SJSA1 (cell line): ENCODE results near the gene OR8D4. TPM values are rescaled to one million over a fixed set of nuclear protein-coding genes. Genes with fewer than 3 reads are reported as not detected.
"Not testable (repeated sequence)": the region's sequence is repeated elsewhere in the genome, so short reads cannot be mapped to it uniquely, and the experiment has no call there.

ENCODE experiments used
- DNase-seq, 2 experiments: peaks; one replicate each; pipeline ENCODE4 v3.0.0-alpha.2; 2015 to 2020; ENCODE audit warnings: low spot score in 2 of 2, low read depth in 1 of 2
- H3K27ac ChIP-seq: fragments of 250-450 bp; sonication (Bioruptor Pico); 2 replicates; pipeline ENCODE4 v1.5.1; 2020; ENCODE audit warnings: mild to moderate bottlenecking, moderate library complexity
- H3K27me3 ChIP-seq: fragments of 250-450 bp; sonication (Bioruptor Pico); replicated peaks from 2 replicates; pipeline ENCODE4 v1.5.1; 2020; ENCODE audit warnings: mild to moderate bottlenecking, moderate library complexity
- H3K36me3 ChIP-seq: fragments of 250-450 bp; sonication (Bioruptor Pico); 2 replicates; pipeline ENCODE4 v1.5.1; 2020; ENCODE audit warnings: mild to moderate bottlenecking
- H3K4me1 ChIP-seq: fragments of 250-450 bp; sonication (Bioruptor Pico); replicated peaks from 2 replicates; pipeline ENCODE4 v1.6.1; 2021; ENCODE audit warnings: mild to moderate bottlenecking
- H3K4me3 ChIP-seq: fragments of 250-450 bp; sonication (Bioruptor Pico); 2 replicates; pipeline ENCODE4 v1.5.1; 2020; ENCODE audit warnings: mild to moderate bottlenecking
- H3K9me3 ChIP-seq: fragments of 250-450 bp; sonication (Bioruptor Pico); replicated peaks from 2 replicates; pipeline ENCODE4 v1.5.1; 2020; ENCODE audit warnings: mild to moderate bottlenecking
- total RNA-seq: library from RNA; depleted of rRNA; stranded (reverse); fragments of >200 nt; shearing (Covaris generic); gene quantifications from 2 replicates; pipeline ENCODE4 v1.2.3, GENCODE V29; 2014; rRNA removed

Gene OR8D4
- total RNA-seq: not detected in 2 replicates

DNA sequence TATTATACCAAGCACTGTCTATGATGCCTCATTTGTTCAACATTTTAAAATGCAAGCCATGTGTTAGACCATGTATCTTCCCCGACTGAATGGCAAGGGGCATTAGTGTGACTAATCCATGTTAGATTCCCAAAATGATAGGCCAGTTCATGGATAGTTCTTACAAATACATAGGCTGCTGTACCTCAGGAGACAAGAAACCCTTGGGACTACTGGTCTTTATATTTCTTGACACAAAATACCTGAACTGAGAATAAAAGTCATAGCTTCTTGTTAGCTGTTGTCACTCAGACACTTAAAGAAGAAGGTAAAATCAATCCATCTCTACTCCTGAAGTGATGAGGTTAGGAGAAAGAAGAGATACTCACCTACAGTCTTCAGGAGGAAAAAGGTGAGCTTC is at the start of gene OR8D4:
Gene OR8D4, plus strand, starts transcription at position 301 of the 400 bp plus-strand sequence. CDS start 4,265 bp downstream, outside the sequence.
- H3K4me1 ChIP-seq: no peaks in the 10 kb centered on the region
- no peaks in the 10 kb centered on the region for H3K9me3 ChIP-seq
- DNase-seq: no peak
- no peaks in the 10 kb centered on the region for H3K36me3 ChIP-seq
- no peak within 1 kb of the TSS for H3K4me3 ChIP-seq
- no peaks in the 10 kb centered on the region for H3K27me3 ChIP-seq
- H3K27ac ChIP-seq: no peak within 1 kb of the TSS

DNA sequence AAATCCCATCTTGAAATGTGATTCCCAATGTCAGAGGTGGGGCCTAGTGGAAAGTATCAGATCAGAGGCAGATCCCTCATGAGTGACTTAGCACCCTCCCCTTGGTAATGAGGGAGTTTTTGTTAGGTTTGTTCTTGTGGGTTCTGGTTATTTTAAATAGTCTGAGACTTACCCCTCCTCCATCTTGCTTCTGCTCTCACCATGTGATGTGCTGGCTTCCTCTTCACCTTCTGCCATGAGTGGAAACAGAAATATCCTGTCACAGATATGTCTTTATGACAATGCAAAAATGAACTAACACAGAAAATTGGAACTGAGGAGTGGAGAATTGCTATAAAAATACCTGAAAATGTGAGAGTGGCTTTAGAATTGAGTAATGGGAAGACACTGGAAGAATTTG is 49.6 kb upstream of the OR8D4 start:
- H3K4me3 ChIP-seq: no peak overlapping the region

DNA sequence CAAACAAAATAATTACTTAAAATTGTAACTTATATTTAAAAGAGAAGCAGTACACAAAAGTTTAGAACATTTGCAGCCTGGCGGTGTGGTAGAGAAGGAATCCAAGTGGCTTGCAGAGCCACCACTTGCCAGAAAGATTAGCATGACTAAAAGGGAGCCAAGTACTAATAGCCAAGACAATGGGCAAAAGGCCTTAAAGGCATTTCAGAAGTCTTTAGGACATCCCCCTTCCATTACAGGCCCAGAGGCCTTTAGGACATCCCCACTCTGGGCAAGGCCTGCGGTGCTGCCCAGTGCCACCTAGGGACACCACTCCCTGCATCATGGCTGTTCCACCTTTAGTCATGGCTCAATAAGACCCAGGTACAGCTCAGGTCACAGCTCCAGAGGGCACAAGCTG is 48.9 kb upstream of the OR8D4 start:
- H3K36me3 ChIP-seq: no peaks in the 10 kb centered on the region
- H3K4me1 ChIP-seq: no peaks in the 10 kb centered on the region
- DNase-seq: no peak
- no peaks in the 10 kb centered on the region for H3K27me3 ChIP-seq
- H3K27ac ChIP-seq: no peak overlapping the region
- no peaks in the 10 kb centered on the region for H3K9me3 ChIP-seq
- no peak overlapping the region for H3K4me3 ChIP-seq

More for the DNA sequence above, 49.6 kb upstream of the OR8D4 start:
- no peaks in the 10 kb centered on the region for H3K4me1 ChIP-seq
- H3K9me3 ChIP-seq: no peaks in the 10 kb centered on the region
- H3K27ac ChIP-seq: no peak overlapping the region
- no peak for DNase-seq
- no peaks in the 10 kb centered on the region for H3K27me3 ChIP-seq
- H3K36me3 ChIP-seq: no peaks in the 10 kb centered on the region

DNA sequence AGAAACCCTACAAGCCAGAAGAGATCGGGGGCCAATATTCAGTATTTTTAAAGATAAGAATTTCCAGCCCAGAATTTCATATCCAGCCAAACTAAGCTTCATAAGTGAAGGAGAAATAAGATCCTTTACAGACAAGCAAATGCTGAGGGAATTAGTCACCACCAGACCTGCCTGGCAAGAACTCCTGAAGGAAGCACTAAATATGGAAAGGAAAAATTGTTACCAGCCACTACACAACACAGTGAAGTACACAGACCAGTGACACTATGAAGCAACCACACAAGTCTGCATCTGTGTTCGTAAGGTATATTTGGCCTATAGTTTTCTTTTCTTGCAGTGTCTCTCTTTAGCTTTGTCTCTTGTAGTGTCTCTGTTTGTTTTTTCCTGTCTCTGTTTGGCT is 45.5 kb upstream of the OR8D4 start:
- no peak for DNase-seq
- Histone ChIP-seq H3K36me3 (no peaks in the 10 kb centered on the region), H3K4me3 (no peak overlapping the region), H3K9me3 (no peaks in the 10 kb centered on the region), H3K27ac (no peak overlapping the region), H3K27me3 (no peaks in the 10 kb centered on the region), H3K4me1 (no peaks in the 10 kb centered on the region)

DNA sequence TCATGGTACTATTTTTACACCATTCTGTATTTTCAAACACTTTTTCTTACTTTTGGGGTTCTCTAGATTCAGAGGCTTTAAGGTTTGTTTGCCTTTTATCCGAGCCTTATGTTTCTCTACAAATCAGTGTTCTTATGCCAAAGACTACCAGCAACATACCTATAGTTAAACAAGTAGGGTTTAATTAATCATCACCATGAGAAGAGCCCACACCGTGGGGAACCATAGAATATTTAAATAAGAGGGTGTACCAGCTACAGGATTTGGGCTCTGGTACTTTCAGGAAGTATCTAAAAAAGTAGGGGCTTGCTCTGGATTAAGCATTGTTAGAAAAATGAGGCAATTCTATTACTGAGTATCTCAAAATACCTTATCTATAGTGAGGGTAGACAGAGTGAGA is 42.2 kb upstream of the OR8D4 start:
- Histone ChIP-seq H3K27ac (no peak overlapping the region), H3K36me3 (no peaks in the 10 kb centered on the region), H3K4me3 (no peak overlapping the region), H3K9me3 (no peaks in the 10 kb centered on the region), H3K4me1 (no peaks in the 10 kb centered on the region), H3K27me3 (no peaks in the 10 kb centered on the region)
- no peak for DNase-seq

DNA sequence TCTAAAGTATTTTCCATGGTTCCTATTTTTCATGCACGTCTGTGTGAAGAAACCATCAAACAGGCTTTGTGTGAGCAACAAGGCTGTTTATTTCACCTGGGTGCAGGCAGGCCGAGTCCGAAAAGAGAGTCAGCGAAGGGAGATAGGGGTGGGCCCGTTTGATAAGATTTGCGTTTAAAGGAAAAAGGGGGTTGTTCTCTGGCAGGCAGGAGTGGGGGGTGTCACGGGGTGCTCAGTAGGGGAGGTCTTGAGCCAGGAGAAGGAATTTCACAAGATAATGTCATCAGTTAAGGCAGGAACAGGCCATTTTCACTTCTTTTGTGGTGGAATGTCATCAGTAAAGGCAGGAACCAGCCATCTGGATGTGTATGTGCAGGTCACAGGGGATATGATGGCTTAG is 36.7 kb upstream of the OR8D4 start:
- not testable (repeated sequence) for H3K36me3 ChIP-seq, H3K4me3 ChIP-seq, H3K4me1 ChIP-seq, H3K9me3 ChIP-seq, H3K27ac ChIP-seq, H3K27me3 ChIP-seq, DNase-seq

DNA sequence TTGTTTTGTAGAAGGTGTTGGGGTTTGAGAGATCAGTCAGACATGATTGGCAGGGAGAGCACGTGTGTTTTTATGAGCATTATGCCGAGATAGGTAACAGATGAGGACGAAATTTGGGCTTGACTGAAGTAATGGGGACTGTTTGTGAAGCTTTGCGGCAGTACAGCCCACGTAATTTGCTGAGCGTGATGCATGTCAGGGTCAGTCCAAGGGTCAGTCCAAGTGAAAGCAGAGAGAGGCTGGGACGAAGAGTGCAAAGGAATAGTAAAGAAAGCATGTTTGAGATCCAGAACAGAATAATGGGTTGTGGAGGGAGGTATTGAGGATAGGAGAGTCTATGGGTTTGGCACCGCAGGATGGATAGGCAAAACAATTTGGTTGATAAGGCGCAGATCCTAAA is 34.2 kb upstream of the OR8D4 start:
- H3K27ac ChIP-seq, H3K4me3 ChIP-seq, H3K9me3 ChIP-seq, H3K27me3 ChIP-seq, H3K36me3 ChIP-seq, H3K4me1 ChIP-seq, DNase-seq: not testable (repeated sequence)

DNA sequence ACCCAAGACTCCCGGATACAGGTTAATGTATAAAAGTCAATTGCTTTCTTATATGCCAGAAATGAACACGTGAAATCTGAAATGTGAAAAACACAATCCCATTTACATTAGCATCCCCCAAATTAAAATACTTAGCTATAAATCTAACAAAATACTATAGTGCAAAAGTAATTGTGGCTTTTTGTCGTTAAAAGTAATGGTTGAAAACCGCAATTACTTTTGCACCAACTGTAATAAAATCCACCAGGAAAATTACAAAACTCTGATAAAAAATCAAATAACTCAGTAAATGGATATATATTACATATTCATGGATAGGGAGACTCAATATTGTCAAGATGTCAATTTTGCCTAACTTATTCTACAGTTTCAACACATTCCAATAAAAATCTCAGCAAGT is 21.1 kb upstream of the OR8D4 start:
- H3K4me3 ChIP-seq: no peak overlapping the region
- DNase-seq: no peak
- no peaks in the 10 kb centered on the region for H3K9me3 ChIP-seq
- no peaks in the 10 kb centered on the region for H3K27me3 ChIP-seq
- H3K36me3 ChIP-seq: no peaks in the 10 kb centered on the region
- no peak overlapping the region for H3K27ac ChIP-seq
- no peaks in the 10 kb centered on the region for H3K4me1 ChIP-seq

DNA sequence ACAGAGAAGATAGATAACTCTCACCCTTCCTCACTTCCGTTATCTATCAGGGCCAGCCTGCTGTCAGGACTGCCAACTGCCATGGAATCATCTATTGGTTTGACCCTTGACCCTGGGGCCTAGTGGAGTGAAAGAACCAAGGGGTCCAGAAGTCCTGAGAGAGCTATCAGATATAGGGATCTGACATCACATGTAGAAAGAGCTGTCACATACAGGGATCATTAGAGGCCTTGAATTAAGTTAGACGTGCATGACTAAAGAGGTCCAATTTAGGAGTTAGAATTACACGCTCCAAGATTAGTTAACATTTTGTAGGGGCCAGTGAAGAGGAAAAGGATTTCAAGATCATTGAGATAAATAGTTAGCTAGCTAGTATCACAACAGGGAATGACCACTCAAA is 16.4 kb upstream of the OR8D4 start, which contains the start of gene TMEM225:
Gene TMEM225, minus strand, starts transcription at position 101 of the 400 bp plus-strand sequence. CDS start 245 bp downstream, outside the sequence.
- Histone ChIP-seq H3K36me3 (no peaks in the 10 kb centered on the region), H3K9me3 (no peaks in the 10 kb centered on the region), H3K27me3 (no peaks in the 10 kb centered on the region), H3K4me1 (no peaks in the 10 kb centered on the region), H3K27ac (no peak within 1 kb of the TSS), H3K4me3 (no peak within 1 kb of the TSS)
- no peak for DNase-seq

DNA sequence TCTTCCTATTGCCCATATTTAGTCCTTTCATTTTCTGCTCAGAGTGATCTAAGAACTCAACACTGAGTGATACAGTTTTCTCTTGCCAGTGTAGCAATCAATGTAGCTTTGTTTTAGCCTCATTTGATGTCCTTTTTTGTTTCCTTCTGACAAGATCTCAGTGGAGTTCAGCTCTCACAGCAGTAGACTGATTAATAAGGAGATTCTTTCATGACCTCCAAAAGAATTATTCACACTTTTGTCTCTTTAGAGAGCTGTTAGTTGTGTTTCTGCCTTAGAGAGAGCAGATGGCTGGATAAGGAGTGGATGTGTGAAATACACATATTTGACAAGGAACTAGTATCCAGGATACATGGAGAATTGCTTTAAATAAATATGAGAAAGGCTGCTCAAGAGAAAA is 9.9 kb upstream of the OR8D4 start:
- DNase-seq: no peak
- Histone ChIP-seq H3K4me1 (no peaks in the 10 kb centered on the region), H3K36me3 (no peaks in the 10 kb centered on the region), H3K9me3 (no peaks in the 10 kb centered on the region), H3K27ac (no peak overlapping the region), H3K27me3 (no peaks in the 10 kb centered on the region), H3K4me3 (no peak overlapping the region)

DNA sequence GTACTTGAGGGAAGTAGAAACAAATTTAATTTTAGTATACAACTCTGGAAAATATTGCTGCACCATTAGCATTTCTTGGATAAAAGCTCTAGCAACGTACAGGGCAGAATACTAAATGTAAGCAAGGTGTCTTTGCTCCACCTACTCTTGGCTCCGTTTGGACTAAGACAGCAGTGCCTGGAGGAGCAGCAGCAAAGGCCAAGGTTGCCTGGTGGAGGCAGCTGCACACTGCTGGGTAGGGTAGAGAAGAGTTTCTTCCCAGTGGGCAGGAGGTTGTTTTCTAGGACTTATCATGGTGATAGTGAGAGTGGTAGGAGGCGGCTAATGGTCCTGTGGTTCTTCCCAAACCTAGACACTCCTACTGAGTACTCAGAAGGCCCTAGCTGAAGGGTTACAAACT is 2.2 kb upstream of the OR8D4 start:
- DNase-seq: no peak
- Histone ChIP-seq H3K9me3 (no peaks in the 10 kb centered on the region), H3K4me1 (no peaks in the 10 kb centered on the region), H3K27ac (no peak overlapping the region), H3K27me3 (no peaks in the 10 kb centered on the region), H3K36me3 (no peaks in the 10 kb centered on the region), H3K4me3 (no peak overlapping the region)

DNA sequence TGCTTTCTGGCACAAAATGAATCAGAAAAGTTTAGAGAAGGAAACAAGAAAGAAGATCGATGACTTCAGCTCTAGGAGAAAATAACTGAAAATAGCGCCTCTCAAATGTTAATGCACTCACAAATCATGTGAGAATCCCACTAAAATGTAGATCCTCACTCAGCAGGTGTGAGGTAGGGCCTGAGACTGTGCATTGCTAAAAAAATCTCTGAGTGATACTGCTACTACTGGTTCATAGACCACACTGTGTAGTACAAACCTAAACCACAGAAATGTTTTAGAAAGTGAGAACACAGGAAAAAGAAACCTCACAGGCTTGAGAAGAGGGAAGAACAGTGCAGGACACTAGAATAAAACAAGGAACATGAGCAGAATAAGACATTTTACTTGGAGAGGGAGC is 2.0 kb downstream of the OR8D4 start:
- no peaks in the 10 kb centered on the region for H3K27me3 ChIP-seq
- no peaks in the 10 kb centered on the region for H3K4me1 ChIP-seq
- no peak overlapping the region for H3K27ac ChIP-seq
- no peak overlapping the region for H3K4me3 ChIP-seq
- DNase-seq: no peak
- H3K9me3 ChIP-seq: no peaks in the 10 kb centered on the region
- H3K36me3 ChIP-seq: no peaks in the 10 kb centered on the region

DNA sequence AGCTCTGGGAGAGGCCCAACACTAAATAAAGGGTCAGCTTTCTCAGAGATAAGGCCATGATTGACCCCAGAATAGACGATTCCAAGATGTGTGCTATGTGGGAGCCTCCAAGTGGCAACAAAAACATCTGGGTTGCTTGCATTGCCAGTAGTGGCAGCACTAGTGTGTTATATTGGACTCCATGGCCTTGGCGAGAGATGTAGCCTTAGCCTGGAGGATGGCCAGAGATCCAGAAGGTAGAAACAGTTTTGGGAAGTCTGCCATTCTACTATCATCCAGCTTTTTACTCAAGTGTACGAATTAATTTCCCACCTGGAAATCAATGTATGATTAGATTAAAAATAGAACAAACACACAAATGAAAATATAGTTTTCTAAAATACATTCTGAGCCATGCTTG is 3.0 kb downstream of the OR8D4 start:
- Histone ChIP-seq H3K27me3 (no peaks in the 10 kb centered on the region), H3K27ac (no peak overlapping the region), H3K4me1 (no peaks in the 10 kb centered on the region), H3K36me3 (no peaks in the 10 kb centered on the region), H3K9me3 (no peaks in the 10 kb centered on the region), H3K4me3 (no peak overlapping the region)
- DNase-seq: no peak

DNA sequence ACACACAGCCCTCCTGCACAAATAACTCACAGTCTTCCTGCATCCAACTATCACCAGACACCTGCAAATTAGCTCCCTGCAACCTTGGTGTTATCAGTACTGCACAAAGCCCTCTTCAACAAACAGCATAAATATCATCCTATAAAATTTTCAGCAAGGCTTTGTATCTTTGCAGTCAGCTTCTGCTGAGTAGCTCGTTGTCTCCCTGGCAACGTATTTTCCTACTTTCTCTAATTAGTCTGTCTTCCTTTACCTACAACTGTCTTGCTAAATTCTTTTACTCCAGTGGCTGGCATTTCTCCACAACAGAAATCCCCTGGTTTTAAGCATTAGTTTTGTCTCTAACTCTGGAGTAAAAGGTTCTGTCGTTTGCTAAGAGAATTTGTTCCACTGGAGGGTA is 3.9 kb downstream of the OR8D4 start:
- H3K4me3 ChIP-seq: no peak overlapping the region
- no peak for DNase-seq
- no peaks in the 10 kb centered on the region for H3K4me1 ChIP-seq
- no peaks in the 10 kb centered on the region for H3K9me3 ChIP-seq
- H3K27ac ChIP-seq: no peak overlapping the region
- no peaks in the 10 kb centered on the region for H3K27me3 ChIP-seq
- no peaks in the 10 kb centered on the region for H3K36me3 ChIP-seq

DNA sequence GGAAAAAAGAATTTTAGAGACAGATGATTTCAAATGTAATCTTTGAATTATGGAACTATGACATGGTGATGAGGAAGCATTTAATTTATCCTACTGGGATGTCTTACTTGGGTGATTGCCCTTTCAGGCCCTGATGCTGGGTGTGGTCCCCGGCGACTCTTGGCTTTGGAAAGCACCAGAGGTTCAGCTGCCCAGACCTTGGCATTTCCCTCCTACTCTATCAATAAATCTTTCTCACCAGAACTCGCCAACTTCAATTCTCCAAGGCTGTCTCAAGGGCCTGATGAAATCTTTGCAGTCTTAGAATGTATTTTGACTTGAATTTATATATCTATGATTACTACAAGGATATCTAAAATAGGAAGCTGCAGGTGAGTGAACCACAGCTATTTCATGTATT is 19.0 kb downstream of the OR8D4 start:
- Histone ChIP-seq H3K4me1 (no peaks in the 10 kb centered on the region), H3K9me3 (no peaks in the 10 kb centered on the region), H3K4me3 (no peak overlapping the region), H3K27me3 (no peaks in the 10 kb centered on the region), H3K27ac (no peak overlapping the region), H3K36me3 (no peaks in the 10 kb centered on the region)
- DNase-seq: no peak
